ENCODE results near the gene TAOK1. TPM values are rescaled to one million over a fixed set of nuclear protein-coding genes. Genes with fewer than 3 reads are reported as not detected.

TAOK1 gene
- total RNA-seq, 1 donor from 2014 or later, result 32.1 TPM

Other genes with a start within 250 kb of the TAOK1 start
- gene MYO18A, start 210.0 kb upstream of the TAOK1 start, total RNA-seq, result 23.4 and 57.6 TPM in 2 replicates
- gene CRYBA1, start 143.5 kb upstream of the TAOK1 start, total RNA-seq, result not detected in 2 replicates
- 26.9 and 32.8 TPM in 2 replicates for gene NUFIP2, start 96.2 kb upstream of the TAOK1 start, total RNA-seq
- 5.2 and 6.3 TPM in 2 replicates for gene ABHD15, start 176.7 kb downstream of the TAOK1 start, total RNA-seq
- gene TP53I13, start 178.3 kb downstream of the TAOK1 start, total RNA-seq, result 25.3 and 30.1 TPM in 2 replicates
- gene GIT1, start 199.3 kb downstream of the TAOK1 start, total RNA-seq, result 16.3 and 17.4 TPM in 2 replicates
- gene ANKRD13B, start 202.8 kb downstream of the TAOK1 start, total RNA-seq, result 2.0 and 2.4 TPM in 2 replicates
- gene CORO6, start 232.5 kb downstream of the TAOK1 start, total RNA-seq, result 0.79 and 1.0 TPM in 2 replicates

All from bronchial epithelial cell (primary cell).